Peyer's patch (tissue), 4 donors: ENCODE results near the gene CCNL2. TPM values are rescaled to one million over a fixed set of nuclear protein-coding genes. Genes with fewer than 3 reads are reported as not detected.

ENCODE experiments used
- DNase-seq, 3 donors: peaks; one replicate each; pipeline ENCODE4 v3.0.0-alpha.2; 2017 to 2019
- H3K27ac ChIP-seq, 4 donors: fragments of 200-600 bp; sonication (generic); one replicate each; pipeline ENCODE4 v1.5.1; 2016 to 2019
- H3K27me3 ChIP-seq, 2 donors: fragments of 200-600 bp; sonication (generic); one replicate each; pipeline ENCODE4 v1.5.1; 2019
- H3K36me3 ChIP-seq, 3 donors: fragments of 200-600 bp; sonication (generic); one replicate each; pipeline ENCODE4 v1.5.1; 2016 to 2019
- H3K4me1 ChIP-seq, 4 donors: fragments of 200-600 bp; sonication (generic); one replicate each; pipeline ENCODE4 v1.5.1; 2016 to 2019
- H3K4me3 ChIP-seq, 4 donors: fragments of 200-600 bp; sonication (generic); 1 replicate in 3 of 4; 2 replicates in 1 of 4; pipeline ENCODE4 v1.5.1; 2016 to 2019; ENCODE audit warnings: mild to moderate bottlenecking in 1 of 4
- H3K9me3 ChIP-seq, 4 donors: fragments of 200-600 bp; sonication (generic); one replicate each; pipeline ENCODE4 v1.5.1; 2016 to 2019; ENCODE audit warnings: mild to moderate bottlenecking in 1 of 4
- POLR2A ChIP-seq, 2 donors: fragments of 450-650 bp; IDR thresholded peaks; one replicate each; pipeline ENCODE4 v1.5.1; 2017; ENCODE audit warnings: antibody characterized with exemption in 2 of 2, mild to moderate bottlenecking in 2 of 2, moderate library complexity in 2 of 2
- total RNA-seq, 4 donors: library from RNA; depleted of rRNA; stranded (reverse); fragments of >200 nt; gene quantifications; one replicate each; pipeline ENCODE4 v1.1.0, GENCODE V29; 2016
- TF ChIP-seq, protein P1 (sequence below), 6 experiments: fragments of 450-650 bp in 4 of 6; fragments of 200-600 bp in 2 of 6; sonication (generic) in 1 of 6; IDR thresholded peaks; one replicate each; pipeline ENCODE4 v1.5.1; 2017 to 2019; ENCODE audit warnings: antibody characterized with exemption in 6 of 6, mild to moderate bottlenecking in 3 of 6, moderate library complexity in 1 of 6

The CCNL2 gene
- total RNA-seq, 4 donors from 2014 or later = 216 to 1,008 (median 423) TPM

DNA sequence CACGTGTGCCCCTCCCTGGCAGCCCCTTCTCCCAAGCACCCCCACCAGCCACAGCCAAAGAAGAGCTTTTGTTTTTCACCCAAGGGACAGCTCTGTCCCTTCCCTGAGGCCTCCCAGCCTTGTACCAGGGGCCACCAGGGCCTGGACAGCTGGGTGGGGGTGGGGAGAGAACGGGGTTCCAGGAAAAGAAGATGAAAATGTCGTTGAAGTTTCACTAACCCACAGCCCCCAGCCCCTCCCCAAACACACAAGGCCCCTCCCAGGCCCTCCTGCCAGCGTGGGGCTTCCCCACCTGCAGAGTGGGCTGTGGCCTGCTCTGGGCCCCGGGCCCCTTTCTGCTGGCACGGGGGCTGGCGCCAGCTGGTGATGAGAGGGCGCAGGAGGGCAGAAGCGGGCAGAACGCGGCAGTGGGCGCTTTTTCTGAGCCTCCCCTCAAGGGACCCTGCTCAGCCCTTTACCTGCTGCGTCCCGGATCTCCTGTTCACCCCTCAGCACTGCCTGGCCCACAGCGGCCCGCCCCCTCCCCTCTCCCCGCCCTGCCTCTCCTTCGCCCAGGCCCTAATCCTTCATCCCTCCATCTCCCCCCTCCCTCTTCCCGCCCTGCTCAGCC, 27.5 kb upstream of the CCNL2 start:
- Histone ChIP-seq H3K4me1 (peaks cover 0 to 21% (median 2%) of the 10 kb centered on the region in 4 donors), H3K4me3 (no peak overlapping the region), H3K9me3 (no peaks in the 10 kb centered on the region), H3K36me3 (no peaks in the 10 kb centered on the region), H3K27ac (no peak overlapping the region), H3K27me3 (no peaks in the 10 kb centered on the region)
- DNase-seq = no peak
- no peak for TF ChIP-seq POLR2A (IDR thresholded peaks at IDR 0.05)
- TF ChIP-seq, protein P1, sequence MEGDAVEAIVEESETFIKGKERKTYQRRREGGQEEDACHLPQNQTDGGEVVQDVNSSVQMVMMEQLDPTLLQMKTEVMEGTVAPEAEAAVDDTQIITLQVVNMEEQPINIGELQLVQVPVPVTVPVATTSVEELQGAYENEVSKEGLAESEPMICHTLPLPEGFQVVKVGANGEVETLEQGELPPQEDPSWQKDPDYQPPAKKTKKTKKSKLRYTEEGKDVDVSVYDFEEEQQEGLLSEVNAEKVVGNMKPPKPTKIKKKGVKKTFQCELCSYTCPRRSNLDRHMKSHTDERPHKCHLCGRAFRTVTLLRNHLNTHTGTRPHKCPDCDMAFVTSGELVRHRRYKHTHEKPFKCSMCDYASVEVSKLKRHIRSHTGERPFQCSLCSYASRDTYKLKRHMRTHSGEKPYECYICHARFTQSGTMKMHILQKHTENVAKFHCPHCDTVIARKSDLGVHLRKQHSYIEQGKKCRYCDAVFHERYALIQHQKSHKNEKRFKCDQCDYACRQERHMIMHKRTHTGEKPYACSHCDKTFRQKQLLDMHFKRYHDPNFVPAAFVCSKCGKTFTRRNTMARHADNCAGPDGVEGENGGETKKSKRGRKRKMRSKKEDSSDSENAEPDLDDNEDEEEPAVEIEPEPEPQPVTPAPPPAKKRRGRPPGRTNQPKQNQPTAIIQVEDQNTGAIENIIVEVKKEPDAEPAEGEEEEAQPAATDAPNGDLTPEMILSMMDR (IDR thresholded peaks at IDR 0.05) = no peak

DNA sequence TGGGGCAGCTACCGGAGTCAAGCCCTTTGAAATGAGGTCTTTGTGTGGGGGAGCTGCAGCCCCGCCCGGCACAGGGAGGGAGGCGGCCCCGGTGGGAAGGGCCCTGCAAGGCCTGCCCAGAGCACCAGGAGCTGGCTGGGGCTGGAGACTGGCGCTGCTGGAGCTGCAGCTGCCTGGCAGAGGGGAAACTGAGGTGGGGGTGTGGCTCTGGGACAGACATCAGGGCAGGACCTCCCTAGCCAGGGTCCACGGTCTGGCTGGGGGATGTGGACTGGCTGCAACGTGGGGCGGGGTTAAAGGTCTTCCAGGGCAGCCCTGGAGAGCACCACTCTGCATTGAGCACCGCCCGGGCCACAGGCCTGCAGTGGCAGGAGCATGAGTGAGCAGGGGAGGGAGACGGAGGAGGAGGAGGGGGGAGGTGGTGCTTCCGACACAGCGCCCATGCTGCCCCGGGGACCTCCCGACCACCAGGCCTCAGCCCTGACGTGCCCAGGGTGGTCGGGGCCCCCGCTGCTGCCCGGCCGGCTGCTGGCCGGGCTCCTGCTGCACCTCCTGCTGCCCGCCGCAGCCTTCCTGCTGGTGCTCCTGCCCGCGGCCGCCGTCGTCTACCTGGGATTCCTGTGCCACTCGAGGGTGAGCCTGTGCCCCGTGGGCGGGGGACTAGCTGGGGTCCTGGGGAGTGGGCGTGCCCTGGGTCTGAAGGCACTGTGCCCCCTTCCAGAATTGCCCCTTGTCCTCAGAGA, 26.8 kb upstream of the CCNL2 start:
- TF ChIP-seq, protein P1 (IDR thresholded peaks at IDR 0.05) = no peak
- TF ChIP-seq POLR2A (IDR thresholded peaks at IDR 0.05) = no peak
- no peak overlapping the region for H3K27ac ChIP-seq
- peaks cover 0 to 15% (median 2%) of the 10 kb centered on the region in 4 donors for H3K4me1 ChIP-seq
- H3K4me3 ChIP-seq = no peak overlapping the region
- H3K9me3 ChIP-seq = no peaks in the 10 kb centered on the region
- no peaks in the 10 kb centered on the region for H3K36me3 ChIP-seq
- H3K27me3 ChIP-seq = no peaks in the 10 kb centered on the region
- no peak for DNase-seq

DNA sequence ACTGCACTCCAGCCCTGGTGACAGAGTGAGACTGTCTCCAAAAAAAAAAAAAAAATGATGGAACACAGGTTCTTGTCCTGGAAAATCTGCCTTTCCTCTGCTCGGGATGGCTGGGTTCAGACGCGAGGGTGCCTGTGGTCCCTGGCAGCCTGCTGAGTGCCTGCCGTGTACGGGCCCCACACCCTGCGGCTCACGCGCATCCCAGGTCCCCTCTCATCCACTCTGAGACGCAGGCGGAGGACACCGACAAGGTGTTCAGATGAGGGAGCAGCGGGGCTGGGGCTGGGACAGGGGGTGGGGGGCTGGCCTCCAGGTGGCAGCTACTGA, 26.3 kb upstream of the CCNL2 start:
- H3K9me3 ChIP-seq = no peaks in the 10 kb centered on the region
- H3K4me3 ChIP-seq = no peak overlapping the region
- peaks cover 0 to 15% (median 3%) of the 10 kb centered on the region in 4 donors for H3K4me1 ChIP-seq
- no peak overlapping the region for H3K27ac ChIP-seq
- no peak for DNase-seq
- H3K36me3 ChIP-seq = no peaks in the 10 kb centered on the region
- TF ChIP-seq, protein P1 (IDR thresholded peaks at IDR 0.05) = no peak
- TF ChIP-seq POLR2A (IDR thresholded peaks at IDR 0.05) = no peak
- H3K27me3 ChIP-seq = no peaks in the 10 kb centered on the region

DNA sequence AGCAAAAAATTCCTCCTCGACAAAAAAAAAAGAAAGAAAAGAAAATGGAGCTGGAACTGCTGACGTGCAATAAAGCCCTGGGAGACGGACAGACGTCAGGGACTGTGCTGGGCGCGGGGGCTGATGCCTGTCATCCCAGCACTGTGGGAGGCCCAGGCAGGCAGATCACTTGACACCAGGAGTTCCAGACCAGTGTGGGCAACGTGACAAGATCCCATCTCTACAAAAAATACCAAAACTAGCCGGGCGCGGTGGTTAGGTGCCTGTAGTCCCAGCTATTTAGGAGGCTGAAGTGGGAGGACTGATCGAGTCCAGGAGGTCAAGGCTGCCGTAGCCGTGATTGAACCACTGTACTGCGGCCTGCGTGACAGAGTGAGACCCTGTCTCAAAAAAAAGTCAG, 25.6 kb upstream of the CCNL2 start:
- no peak overlapping the region for H3K27ac ChIP-seq
- H3K9me3 ChIP-seq = no peaks in the 10 kb centered on the region
- no peak for TF ChIP-seq POLR2A (IDR thresholded peaks at IDR 0.05)
- TF ChIP-seq, protein P1 (IDR thresholded peaks at IDR 0.05) = no peak
- no peak overlapping the region for H3K4me3 ChIP-seq
- peak in 1 of 3 donors; percentile 29 for DNase-seq
- peaks cover 0 to 13% (median 5%) of the 10 kb centered on the region in 4 donors for H3K4me1 ChIP-seq
- no peaks in the 10 kb centered on the region for H3K36me3 ChIP-seq
- H3K27me3 ChIP-seq = no peaks in the 10 kb centered on the region

DNA sequence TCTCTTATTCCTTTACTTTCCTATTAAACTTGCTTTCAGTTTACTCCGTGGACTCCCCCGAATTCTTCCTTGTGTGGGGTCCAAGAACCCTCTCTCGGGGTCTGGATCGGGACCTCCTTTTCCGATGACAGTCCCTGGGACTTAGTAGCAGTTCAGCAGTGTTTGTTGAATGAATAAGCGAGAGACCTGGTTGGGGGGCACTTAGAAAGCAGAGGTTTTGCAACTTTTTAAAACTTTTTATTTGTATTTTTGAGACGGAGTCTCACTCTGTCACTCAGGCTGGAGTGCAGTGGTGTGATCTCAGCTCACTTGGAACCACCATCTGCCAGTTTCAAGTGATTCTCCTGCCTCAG, 24.1 kb upstream of the CCNL2 start:
- no peak for TF ChIP-seq POLR2A (IDR thresholded peaks at IDR 0.05)
- TF ChIP-seq, protein P1 (IDR thresholded peaks at IDR 0.05) = no peak
- no peak overlapping the region for H3K27ac ChIP-seq
- no peak for DNase-seq

More for the DNA sequence above, 24.1 kb upstream of the CCNL2 start:
- no peaks in the 10 kb centered on the region for H3K27me3 ChIP-seq
- peaks cover 0 to 16% (median 6%) of the 10 kb centered on the region in 4 donors for H3K4me1 ChIP-seq
- no peak overlapping the region for H3K4me3 ChIP-seq
- no peaks in the 10 kb centered on the region for H3K9me3 ChIP-seq
- no peaks in the 10 kb centered on the region for H3K36me3 ChIP-seq
